GM19452 (cell line): Measurements from ENCODE around the gene CPM.
"Not testable (repeated sequence)": the region's sequence is repeated elsewhere in the genome, so short reads cannot be mapped to it uniquely, and the experiment has no call there.

ENCODE experiments used
- ATAC-seq: cut with Tn5 transposase; IDR thresholded peaks from one replicate; pipeline ENCODE4 v1.9.1; 2021; ENCODE audit not compliant: unreplicated experiment

Gene CPM

DNA sequence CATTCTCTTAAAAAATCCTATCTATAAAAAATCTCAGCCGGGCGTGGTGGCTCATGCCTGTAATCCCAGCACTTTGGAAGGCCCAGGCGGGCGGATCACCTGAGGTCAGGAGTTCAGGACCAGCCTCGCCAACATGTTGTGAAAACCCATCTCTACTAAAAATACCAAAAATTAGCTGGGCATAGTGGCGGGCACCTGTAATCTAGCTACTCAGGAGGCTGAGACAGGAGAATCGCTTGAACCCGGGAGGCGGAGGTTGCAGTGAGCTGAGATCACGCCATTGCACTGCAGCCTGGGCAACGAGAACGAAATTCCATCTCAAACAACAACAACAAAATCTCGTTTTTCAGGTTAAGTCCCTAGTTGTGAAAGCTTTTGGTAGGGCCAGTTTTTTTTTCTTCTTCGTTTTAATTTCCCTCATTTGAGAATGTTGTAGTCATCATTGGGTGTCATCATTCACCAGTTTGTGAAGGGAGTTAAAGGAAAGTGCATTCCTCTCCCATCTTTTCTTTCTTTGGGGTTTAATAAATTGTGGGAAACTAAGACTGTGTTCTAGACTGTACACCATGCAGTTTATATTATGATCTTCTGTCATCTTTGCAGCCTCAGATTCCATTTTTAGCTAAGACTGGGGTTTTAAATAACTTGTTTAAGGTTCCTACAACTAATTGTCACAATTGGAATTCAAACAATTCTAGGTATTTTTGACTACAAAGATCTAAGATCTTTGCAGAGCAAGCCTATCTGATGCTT lies 101.0 kb downstream of the CPM start:
- ATAC-seq = no peak

DNA sequence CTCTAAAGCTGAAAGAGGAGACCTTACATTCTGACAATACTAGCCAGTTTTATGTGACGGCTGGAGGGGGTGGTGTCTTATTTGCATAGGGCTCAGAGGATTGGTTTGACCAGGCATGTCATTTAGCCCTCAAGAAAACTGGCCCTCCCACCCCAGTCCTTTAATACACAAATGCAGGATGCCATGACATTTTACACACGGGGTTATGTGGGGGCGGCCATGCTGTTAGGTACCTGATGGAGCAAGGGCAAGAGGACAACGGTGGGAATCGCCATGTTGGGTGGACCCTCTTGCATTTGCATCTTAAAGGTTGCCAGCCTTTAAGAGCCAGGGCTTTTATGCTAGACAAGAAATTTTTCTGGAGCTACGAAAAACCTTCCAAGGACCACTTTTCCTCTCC lies 101.7 kb downstream of the CPM start:
- no peak for ATAC-seq

DNA sequence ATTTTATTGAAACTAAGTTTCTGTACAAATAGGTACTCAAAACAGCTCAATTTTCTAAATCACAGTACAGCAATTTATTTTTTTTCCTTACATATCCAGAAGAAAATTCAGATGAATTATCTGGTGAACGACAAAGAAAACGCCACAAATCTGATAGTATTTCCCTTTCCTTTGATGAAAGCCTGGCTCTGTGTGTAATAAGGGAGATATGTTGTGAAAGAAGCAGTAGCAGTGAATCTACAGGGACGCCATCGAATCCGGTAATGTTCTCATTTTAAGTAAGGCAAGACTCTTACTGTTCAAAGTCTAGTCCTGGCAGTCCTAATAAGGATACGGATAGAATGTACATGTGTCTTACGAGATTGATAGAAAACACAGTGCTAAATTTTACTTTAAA lies 104.3 kb downstream of the CPM start:
- no peak for ATAC-seq

DNA sequence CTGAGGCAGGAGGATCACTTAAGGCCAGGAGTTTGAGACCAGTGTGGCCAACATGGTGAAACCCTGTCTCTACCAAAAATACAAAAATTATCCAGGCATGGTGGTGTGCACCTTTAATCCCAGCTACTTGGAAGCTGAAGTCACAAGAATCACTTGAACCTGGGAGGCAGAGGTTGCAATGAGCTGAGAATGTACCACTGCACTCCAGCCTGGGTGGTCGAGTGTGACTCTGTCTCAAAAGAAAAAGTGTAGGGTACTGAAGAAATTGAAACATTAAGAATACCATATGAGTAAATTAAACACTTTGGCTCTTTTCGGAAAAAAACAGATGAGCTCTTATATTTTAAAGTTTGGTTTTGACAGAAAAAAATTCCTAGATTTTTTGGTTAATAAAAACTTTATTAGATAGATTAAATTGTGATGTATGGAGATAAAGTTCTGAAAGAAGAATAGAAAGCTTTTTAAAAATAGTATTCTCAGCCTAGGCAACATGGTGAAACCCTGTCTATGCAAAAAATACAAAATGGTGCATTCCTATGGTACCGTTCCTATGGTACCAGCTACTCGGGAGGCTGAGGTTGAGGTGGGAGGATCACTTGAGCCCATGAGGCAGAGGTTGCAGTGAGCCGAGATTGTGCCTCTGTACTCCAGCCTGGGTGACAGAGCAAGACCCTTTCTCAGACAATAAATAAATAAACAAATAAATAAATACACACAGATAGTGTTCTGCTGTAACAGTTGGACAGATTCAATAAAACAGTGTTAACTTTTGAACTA lies 104.9 kb downstream of the CPM start:
- no peak for ATAC-seq

DNA sequence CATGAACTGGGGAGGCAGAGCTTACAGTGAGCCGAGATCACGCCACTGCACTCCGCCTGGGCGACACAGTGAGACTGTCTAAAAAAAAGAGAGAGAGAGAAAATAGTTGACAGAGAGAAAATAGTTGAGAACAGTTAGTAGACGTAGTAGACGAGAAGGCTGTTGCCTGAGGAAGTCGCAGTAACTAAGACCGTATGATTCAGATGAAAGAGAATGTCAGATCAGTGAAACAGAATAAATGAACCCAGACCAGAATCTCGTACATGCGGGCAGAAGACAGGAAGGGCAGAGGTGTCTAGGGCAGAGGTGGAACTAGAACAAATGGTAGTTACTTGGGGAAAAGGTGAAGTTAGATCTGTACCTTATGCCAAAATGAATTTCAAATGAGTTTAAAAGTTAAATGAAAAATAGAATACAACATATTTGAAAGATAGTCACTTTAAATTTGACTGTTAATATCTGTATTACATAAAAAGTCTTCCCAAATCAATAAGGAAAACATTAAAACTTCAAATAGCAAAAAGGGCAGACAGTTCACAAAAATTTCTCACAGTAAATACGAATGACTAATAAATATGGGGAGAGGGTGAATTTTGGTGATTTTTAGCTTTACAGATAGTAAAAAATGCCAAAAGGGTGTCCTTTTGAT lies 107.3 kb downstream of the CPM start:
- no peak for ATAC-seq

DNA sequence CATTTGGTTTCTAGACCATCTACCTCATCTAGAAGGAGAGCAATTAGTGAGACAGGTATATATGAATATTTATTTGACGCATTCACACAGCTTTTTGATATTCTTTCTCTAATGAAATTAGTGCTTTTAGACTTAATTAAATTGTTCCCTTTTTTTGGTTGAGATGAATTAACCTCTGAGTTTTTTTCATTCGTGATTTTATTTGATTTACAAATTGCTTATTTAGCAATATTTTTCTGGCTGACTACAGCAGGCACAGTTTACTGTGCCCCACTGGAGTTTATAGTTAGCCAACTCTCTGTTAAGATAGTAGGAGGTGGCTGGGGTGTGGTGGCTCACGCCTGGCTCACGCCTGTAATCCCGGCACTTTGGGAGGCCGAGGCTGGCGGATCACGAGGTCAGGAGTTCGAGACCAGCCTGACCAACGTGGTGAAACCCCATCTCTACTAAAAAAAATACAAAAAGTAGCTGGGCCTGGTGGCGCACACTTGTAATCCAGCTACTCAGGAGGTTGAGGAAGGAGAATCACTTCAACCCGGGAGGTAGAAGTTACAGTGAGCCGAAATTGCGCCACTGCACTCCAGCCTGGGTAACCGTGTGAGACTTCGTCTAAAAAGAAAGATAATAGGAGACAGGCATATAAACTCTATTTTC lies 108.2 kb downstream of the CPM start:
- no peak for ATAC-seq

DNA sequence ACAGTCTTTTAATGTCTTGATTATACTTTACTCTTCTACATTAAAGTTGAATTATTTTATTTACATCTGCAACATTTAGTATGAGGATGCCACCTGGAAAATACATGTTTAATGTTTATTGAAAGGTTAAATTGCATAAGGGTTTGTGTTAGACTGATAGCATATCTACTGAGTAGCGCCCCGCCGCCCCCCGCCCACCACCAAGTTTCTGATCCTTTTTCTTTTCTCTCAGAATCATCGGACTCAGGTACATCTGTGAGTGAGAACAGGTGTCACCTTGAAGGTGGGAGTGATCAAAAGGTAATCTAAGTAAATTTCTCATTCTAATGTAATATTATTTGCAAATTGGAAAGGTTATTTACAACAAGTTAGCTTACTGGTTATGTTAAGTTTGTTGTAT lies 108.8 kb downstream of the CPM start:
- no peak for ATAC-seq

DNA sequence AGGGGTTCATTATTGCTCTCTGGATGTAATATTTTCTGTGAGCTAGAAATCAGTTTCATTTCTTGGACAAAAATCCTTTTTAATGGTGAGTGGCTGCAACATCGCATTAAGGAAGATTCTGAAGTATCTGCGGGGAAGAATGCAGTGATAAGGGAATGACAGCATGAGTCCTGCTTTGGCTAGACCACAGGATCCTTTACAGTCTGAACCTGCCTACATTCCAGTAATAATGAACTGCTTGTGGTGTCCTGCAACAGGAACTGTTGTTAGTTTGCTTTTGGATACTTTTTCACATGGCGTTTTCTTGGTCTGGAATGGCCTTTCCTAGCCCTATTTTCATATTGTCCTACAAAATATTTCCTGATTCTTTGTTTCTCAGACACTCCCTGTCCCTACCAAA lies 109.3 kb downstream of the CPM start:
- no peak for ATAC-seq

DNA sequence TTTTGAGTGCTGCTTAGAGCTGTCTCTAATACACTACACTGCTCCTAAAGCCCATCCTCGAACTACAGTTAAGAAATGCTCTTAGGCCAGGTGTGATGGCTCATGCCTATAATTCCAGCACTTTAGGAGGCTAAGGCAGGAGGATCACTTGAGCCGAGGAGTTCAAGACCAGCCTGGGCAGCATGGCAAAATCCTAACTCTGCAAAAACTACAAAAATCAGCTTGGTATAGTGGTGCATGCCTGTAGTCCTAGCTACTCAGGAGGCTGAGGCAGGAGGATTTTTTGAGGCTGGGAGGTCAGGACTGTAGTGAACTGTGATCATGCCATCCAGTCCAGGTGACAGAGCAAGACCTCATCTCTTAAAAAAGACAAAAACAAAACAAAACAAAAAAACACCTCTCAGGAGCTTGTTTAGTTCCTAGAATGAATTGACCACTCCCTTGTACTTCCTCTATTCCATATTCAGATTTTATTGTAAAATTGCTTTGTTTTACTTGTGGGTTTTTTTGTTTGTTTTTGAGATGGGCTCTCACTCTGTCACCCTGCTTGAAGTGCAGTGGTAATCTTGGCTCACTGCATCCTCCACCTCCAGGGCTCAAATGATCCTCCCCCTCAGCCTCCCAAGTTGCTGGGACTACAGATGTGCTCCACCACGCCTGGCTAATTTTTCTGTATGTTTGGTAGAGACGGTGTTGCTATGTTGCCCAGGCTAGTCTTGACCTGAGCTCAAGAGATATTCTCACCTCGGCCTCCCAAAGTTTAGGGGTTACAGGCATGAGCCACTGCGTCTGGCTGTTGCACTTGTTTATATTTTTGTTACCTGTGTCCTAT lies 111.4 kb downstream of the CPM start:
- ATAC-seq = no peak

DNA sequence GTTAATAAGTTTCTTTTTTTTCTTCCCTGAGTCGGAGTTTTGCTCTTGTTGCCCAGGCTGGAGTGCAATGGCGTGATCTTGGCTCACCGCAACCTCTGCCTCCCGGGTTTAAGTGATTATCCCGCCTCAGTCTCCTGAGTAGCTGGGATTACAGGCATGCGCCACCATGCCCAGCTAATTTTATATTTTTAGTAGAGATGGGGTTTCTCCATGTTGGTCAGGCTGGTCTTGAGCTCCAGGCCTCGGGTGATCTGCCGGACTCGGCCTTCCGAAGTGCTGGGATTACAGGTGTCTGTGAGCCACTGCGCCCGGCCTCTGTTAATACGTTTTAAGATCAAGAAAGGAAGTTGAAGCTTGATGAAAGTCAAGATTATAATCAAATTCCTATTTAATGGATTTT lies 113.5 kb downstream of the CPM start:
- ATAC-seq = not testable (repeated sequence)

DNA sequence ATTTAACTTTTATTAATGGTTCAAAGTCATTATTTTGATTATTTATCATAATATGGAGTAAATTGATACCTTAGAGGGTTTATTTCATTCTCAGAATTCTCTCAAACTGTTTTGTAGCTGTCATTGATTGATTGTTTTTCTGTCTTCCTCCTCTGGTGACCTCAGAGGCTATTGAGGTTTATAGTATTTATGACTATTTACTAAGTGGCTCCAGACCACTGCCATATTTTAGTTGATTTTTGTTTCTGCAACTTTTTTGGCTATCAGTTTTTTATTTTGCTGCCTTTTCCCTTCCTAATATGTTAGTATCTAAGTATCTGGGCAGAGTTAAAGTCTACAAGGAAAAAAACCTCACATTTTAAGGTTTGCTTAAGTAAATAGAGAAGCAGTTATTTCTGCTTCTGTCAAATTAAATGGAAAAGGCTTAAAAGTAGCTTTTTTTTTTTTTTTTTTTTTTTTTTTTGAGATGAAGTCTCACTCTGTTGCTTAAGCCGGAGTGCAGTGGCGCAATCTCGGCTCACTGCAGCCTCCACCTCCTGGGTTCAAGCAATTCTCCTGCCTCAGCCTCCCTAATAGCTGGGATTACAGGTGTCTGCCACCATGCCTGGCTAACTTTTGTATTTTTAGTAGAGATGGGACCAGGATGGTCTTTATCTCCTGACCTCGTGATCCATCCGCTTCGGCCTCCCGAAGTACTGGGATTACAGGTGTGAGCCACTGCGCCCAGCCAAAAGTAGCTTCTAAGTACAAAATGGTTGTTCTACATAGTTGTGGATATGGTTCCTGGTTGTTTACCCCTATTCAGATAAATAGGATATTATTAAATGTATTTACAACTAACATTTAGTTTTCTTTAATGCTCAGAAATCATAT lies 116.8 kb downstream of the CPM start:
- no peak for ATAC-seq

DNA sequence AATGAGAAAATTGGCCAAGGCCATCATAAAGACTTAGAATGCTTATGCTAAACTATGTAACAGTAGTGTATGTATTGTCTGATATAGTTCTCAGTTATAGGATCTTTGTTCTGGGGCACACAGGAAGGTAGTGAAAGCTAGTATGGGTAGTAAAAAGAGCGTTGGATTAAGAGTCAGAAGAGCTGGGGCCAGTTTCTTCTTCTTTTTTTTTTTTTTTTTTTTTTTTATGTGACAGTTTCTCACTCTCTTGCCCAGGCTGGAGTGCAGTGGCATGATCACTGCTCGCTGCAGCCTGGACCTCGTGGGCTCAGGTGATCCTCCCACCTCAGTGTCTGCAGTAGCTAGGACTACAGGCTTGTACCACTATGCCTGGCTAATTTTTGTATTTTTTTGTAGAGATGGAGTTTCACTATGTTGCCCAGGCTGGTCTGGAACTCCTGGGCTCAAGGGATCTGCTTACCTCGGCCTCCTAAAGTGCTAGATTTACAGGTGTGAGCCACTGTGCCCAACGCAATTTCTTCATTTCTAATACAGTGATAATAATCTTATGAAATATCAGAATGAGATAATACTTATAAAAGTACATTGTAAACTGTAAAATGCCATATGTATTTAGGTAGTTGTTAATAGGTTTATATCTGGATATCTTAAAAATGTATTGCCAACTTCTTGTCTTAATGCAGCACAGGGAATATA lies 117.6 kb downstream of the CPM start:
- ATAC-seq = no peak

DNA sequence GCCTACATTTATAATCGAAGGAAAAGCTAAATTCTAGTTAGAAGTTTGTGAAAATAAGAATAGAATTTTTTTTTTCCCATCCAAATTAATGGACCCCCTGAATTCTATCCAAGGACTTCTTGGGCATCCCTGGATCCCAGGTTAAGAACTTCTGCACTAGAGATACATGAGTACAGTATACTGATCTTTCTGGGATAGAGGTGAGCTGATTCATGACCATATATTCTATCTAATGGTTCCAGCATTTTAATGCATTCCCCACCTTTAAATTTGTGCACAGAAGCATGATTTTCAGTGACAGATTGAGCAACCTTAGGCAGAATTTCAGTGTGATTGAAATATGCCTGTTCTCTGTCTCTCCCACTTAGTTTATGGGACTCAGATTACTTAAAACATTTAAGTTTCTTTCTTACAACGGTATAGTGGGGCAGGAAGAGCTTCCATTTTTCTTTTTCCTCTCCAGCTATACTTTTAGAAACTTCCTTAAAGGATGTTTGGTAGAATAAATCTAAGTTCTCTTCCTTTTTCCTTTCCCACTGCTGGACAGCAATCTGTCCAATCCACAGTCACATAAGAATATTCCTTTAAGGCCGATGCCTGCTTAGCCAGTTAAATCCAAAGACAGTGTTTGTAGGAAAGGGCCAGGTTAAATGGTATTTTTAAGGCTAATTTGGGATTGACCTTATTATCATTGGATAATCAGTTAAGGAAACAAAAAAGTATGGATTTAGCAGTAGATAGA lies 118.3 kb downstream of the CPM start:
- no peak for ATAC-seq

DNA sequence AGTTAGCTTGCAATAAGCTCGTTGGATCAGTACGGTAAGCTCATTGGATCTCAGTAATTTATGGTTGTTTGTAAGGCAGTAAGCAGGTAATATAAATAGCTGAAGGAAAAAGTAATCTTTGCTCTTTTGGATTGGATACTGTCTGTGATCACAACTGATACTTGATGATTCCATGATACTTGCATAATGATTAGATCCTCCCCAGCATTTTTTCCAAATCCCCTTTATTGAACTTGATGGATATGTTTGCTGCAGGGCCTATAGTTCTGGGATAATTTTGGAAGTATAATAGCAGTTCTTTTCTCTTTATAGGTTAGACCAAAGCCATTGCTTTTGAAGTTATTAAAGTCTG lies 119.8 kb downstream of the CPM start:
- no peak for ATAC-seq

DNA sequence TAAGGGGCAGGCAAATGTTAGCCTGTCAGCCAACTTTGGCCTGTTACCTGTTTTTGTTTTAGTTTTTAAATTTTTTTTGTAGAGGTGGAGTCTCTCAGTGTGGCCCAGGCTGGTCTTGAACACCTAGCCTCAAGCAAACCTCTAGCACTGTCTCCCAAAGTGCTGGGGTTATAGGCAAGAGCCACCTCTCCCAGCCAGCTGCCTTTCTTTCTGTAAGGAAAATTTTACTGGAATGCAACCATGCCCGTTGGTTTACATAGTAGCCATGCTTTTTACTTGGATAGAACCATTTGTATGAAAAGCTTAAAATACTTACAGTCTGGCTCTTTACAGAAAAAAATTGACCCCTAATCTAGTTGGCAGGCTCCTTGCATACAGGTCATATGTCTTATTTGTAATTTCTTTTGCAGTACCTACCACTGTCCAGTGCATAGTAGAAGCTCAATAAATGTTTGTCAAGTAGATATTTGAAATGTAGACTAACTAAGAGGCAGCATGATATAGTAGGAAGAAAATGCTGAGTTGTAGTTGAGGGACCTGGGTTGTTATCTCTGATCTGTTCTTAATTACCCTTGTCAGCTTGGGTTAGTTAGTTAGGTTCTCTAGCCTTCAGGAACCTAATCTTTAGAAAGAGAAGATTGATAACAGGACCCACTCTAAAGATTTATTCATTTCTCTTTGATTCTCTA lies 120.3 kb downstream of the CPM start:
- no peak for ATAC-seq

DNA sequence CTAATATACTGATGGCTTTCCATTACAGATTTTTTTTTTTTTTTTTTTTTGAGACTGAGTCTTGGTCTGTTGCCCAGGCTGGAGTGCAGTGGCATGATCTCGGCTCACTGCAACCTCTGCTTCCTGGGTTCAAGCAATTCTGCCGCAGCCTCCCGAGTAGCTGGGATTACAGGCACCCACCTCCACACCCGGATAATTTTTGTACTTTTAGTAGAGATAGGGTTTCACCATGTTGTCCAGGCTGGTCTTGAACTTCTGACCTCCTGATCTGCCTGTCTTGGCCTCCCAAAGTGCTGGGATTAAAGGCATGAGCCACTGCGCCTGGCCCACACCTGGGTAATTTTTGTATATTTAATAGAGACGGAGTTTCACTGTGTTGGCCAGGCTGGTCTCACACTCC lies 121.4 kb downstream of the CPM start:
- not testable (repeated sequence) for ATAC-seq

DNA sequence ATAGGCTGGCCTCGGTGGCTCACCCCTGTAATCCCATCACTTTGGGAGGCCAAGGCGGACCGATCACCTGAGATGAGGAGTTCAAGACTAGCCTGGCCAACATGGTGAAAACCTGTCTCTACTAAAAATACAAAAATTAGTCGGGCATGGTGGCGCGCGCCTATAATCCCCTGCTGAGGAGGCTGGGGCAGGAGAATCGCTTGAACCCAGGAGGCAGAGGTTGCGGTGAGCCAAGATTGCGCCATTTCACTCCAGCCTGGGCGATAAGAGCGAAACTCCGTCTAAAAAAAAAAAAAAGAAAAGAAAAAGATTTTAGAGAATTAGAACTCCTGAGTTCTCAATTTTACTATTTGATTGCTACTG lies 123.0 kb downstream of the CPM start:
- ATAC-seq = not testable (repeated sequence)
